ENCODE results near the gene HDAC8.

HDAC8 gene

GRCh38 chrX:72309297-72310071 lies 263.2 kb downstream of the HDAC8 start:
- Mint-ChIP-seq H3K36me3 (peaks cover 9% of the 10 kb centered on the region), H3K4me3 (peak overlapping the region; percentile 81), H3K27ac (no peak overlapping the region), H3K4me1 (peaks cover 23% of the 10 kb centered on the region), H3K9me3 (no peaks in the 10 kb centered on the region)
- DNase-seq (ENCODE audit: low spot score in 2 of 2) (no peak), ATAC-seq (no peak)

- peaks cover 9% of the 10 kb centered on the region for H3K36me3 Mint-ChIP-seq
- H3K4me3 Mint-ChIP-seq, result peak overlapping the region; percentile 81
- DNase-seq (ENCODE audit: low spot score in 2 of 2) (peak in 1 of 2 donors; percentile 50), ATAC-seq (peak; percentile 20)
- H3K27ac Mint-ChIP-seq, result no peak overlapping the region
- H3K4me1 Mint-ChIP-seq, result peaks cover 23% of the 10 kb centered on the region
- H3K9me3 Mint-ChIP-seq, result no peaks in the 10 kb centered on the region
These were observed 263.9 kb downstream of the HDAC8 start for GRCh38 chrX:72308566-72309296.

- no peak overlapping the region for H3K27ac Mint-ChIP-seq
- H3K36me3 Mint-ChIP-seq, result peaks cover 9% of the 10 kb centered on the region
- H3K4me1 Mint-ChIP-seq, result peaks cover 23% of the 10 kb centered on the region
- DNase-seq (ENCODE audit: low spot score in 2 of 2) (no peak), ATAC-seq (no peak)
- no peaks in the 10 kb centered on the region for H3K9me3 Mint-ChIP-seq
- H3K4me3 Mint-ChIP-seq, result peak overlapping the region; percentile 81
These were observed 264.5 kb downstream of the HDAC8 start for GRCh38 chrX:72308209-72308565.

GRCh38 chrX:72307646-72308051 lies 265.0 kb downstream of the HDAC8 start:
- Mint-ChIP-seq H3K4me3 (peak overlapping the region; percentile 81), H3K36me3 (peaks cover 9% of the 10 kb centered on the region), H3K9me3 (no peaks in the 10 kb centered on the region), H3K4me1 (peaks cover 23% of the 10 kb centered on the region), H3K27ac (no peak overlapping the region)
- ATAC-seq, result no peak
- no peak for DNase-seq (ENCODE audit: low spot score in 2 of 2)

GRCh38 chrX:72306851-72307645 lies 265.6 kb downstream of the HDAC8 start:
- ATAC-seq, result peak; percentile 71
- H3K27ac Mint-ChIP-seq, result no peak overlapping the region
- H3K9me3 Mint-ChIP-seq, result no peaks in the 10 kb centered on the region
- peaks cover 23% of the 10 kb centered on the region for H3K4me1 Mint-ChIP-seq
- H3K4me3 Mint-ChIP-seq, result peak overlapping the region; percentile 81
- H3K36me3 Mint-ChIP-seq, result peaks cover 9% of the 10 kb centered on the region
- DNase-seq (ENCODE audit: low spot score in 2 of 2), result peak in 1 of 2 donors; percentile 50

- ATAC-seq (peak; percentile 14), DNase-seq (ENCODE audit: low spot score in 2 of 2) (no peak)
- Mint-ChIP-seq H3K27ac (no peak overlapping the region), H3K4me3 (peak overlapping the region; percentile 81), H3K9me3 (no peaks in the 10 kb centered on the region), H3K36me3 (peaks cover 9% of the 10 kb centered on the region), H3K4me1 (peaks cover 23% of the 10 kb centered on the region)
These were observed 266.4 kb downstream of the HDAC8 start for GRCh38 chrX:72306085-72306801.

GRCh38 chrX:72305286-72306084 lies 267.2 kb downstream of the HDAC8 start, which contains the start of gene CITED1:
Gene CITED1 (minus strand): TSS chrX:72305914. CDS start chrX:72302869, 3,045 bp downstream.
- Mint-ChIP-seq H3K27ac (no peak within 1 kb of the TSS), H3K9me3 (no peaks in the 10 kb centered on the region), H3K4me3 (peak within 1 kb of the TSS; percentile 81), H3K4me1 (peaks cover 23% of the 10 kb centered on the region), H3K36me3 (peaks cover 9% of the 10 kb centered on the region)
- peak; percentile 64 for ATAC-seq
- peak in 1 of 2 donors; percentile 51 for DNase-seq (ENCODE audit: low spot score in 2 of 2)

- no peaks in the 10 kb centered on the region for H3K9me3 Mint-ChIP-seq
- no peak for ATAC-seq
- no peak for DNase-seq (ENCODE audit: low spot score in 2 of 2)
- no peak overlapping the region for H3K27ac Mint-ChIP-seq
- peaks cover 9% of the 10 kb centered on the region for H3K36me3 Mint-ChIP-seq
- peak overlapping the region; percentile 71 for H3K4me3 Mint-ChIP-seq
- H3K4me1 Mint-ChIP-seq, result peaks cover 23% of the 10 kb centered on the region
These were observed 267.8 kb downstream of the HDAC8 start for GRCh38 chrX:72304877-72305276.

GRCh38 chrX:72301781-72302180 lies 270.9 kb downstream of the HDAC8 start:
- Mint-ChIP-seq H3K27ac (no peak overlapping the region), H3K9me3 (no peaks in the 10 kb centered on the region), H3K4me3 (no peak overlapping the region), H3K4me1 (peaks cover 7% of the 10 kb centered on the region), H3K36me3 (peaks cover under 1% of the 10 kb centered on the region)
- no peak for DNase-seq (ENCODE audit: low spot score in 2 of 2)
- no peak for ATAC-seq

- Mint-ChIP-seq H3K4me3 (no peak overlapping the region), H3K36me3 (no peaks in the 10 kb centered on the region), H3K9me3 (no peaks in the 10 kb centered on the region), H3K4me1 (no peaks in the 10 kb centered on the region), H3K27ac (no peak overlapping the region)
- no peak for DNase-seq (ENCODE audit: low spot score in 2 of 2)
- no peak for ATAC-seq
These were observed 272.6 kb downstream of the HDAC8 start for GRCh38 chrX:72299891-72300630.

GRCh38 chrX:72297953-72298730 lies 274.5 kb downstream of the HDAC8 start:
- no peak overlapping the region for H3K27ac Mint-ChIP-seq
- no peak for DNase-seq (ENCODE audit: low spot score in 2 of 2)
- H3K4me1 Mint-ChIP-seq, result no peaks in the 10 kb centered on the region
- H3K9me3 Mint-ChIP-seq, result no peaks in the 10 kb centered on the region
- peak; percentile 63 for ATAC-seq
- no peak overlapping the region for H3K4me3 Mint-ChIP-seq
- no peaks in the 10 kb centered on the region for H3K36me3 Mint-ChIP-seq

- Mint-ChIP-seq H3K4me1 (no peaks in the 10 kb centered on the region), H3K36me3 (no peaks in the 10 kb centered on the region), H3K9me3 (no peaks in the 10 kb centered on the region), H3K27ac (no peak overlapping the region), H3K4me3 (no peak overlapping the region)
- no peak for DNase-seq (ENCODE audit: low spot score in 2 of 2)
- ATAC-seq, result no peak
These were observed 275.7 kb downstream of the HDAC8 start for GRCh38 chrX:72296991-72297390.

GRCh38 chrX:72295745-72296144 lies 276.9 kb downstream of the HDAC8 start:
- ATAC-seq (no peak), DNase-seq (ENCODE audit: low spot score in 2 of 2) (no peak)
- Mint-ChIP-seq H3K9me3 (no peaks in the 10 kb centered on the region), H3K36me3 (no peaks in the 10 kb centered on the region), H3K27ac (no peak overlapping the region), H3K4me1 (no peaks in the 10 kb centered on the region), H3K4me3 (no peak overlapping the region)

Measured in stimulated activated effector memory CD8-positive, alpha-beta T cell treated with anti-CD3 and anti-CD28 coated beads, Interleukin-12 subunit alpha, Interleukin-12 subunit beta, amount 100 ng/mL, for 72 hours (primary cell).